Body of pancreas (tissue), 4 donors: Measurements from ENCODE around the gene GNAZ.

Experiments
- POLR2A ChIP-seq, 3 donors: fragments of 450-650 bp; IDR thresholded peaks; one replicate each; pipeline ENCODE4 v1.6.1; 2016; ENCODE audit warnings: antibody characterized with exemption in 3 of 3, mild to moderate bottlenecking in 2 of 3
- TF ChIP-seq, protein P1 (sequence below), 7 experiments: fragments of 450-650 bp in 4 of 7; fragments of 200-600 bp in 3 of 7; sonication (generic) in 3 of 7; IDR thresholded peaks; one replicate each; pipeline ENCODE4 v1.5.1; 2016 to 2019; ENCODE audit warnings: antibody characterized with exemption in 7 of 7

DNA sequence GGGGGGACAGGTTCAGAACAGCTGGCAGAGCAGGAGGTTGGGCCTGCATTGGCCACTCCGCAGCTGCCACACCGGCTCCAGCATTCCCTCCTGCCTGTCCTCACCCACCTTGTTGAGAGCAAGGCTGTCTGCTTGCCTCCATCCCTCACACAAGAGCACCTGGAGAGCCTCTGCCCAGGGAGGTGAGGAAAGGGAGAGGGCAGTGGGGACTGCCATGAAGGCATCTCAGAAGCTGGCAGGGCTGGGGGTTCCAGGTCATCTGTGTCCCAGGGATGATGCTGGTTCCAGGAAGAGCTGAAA is 44.4 kb downstream of the GNAZ start:
- TF ChIP-seq, protein P1, sequence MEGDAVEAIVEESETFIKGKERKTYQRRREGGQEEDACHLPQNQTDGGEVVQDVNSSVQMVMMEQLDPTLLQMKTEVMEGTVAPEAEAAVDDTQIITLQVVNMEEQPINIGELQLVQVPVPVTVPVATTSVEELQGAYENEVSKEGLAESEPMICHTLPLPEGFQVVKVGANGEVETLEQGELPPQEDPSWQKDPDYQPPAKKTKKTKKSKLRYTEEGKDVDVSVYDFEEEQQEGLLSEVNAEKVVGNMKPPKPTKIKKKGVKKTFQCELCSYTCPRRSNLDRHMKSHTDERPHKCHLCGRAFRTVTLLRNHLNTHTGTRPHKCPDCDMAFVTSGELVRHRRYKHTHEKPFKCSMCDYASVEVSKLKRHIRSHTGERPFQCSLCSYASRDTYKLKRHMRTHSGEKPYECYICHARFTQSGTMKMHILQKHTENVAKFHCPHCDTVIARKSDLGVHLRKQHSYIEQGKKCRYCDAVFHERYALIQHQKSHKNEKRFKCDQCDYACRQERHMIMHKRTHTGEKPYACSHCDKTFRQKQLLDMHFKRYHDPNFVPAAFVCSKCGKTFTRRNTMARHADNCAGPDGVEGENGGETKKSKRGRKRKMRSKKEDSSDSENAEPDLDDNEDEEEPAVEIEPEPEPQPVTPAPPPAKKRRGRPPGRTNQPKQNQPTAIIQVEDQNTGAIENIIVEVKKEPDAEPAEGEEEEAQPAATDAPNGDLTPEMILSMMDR (IDR thresholded peaks at IDR 0.05), result no peak
- TF ChIP-seq POLR2A (IDR thresholded peaks at IDR 0.05), result no peak
